ENCODE data around the gene MAST2. TPM values are rescaled to one million over a fixed set of nuclear protein-coding genes. Genes with fewer than 3 reads are reported as not detected.

The MAST2 gene
- total RNA-seq, 1 donor from 2014 or later, result 27.6 TPM

- no peaks in the 10 kb centered on the region for H3K4me1 Mint-ChIP-seq (ENCODE audit: unreplicated experiment)
- no peak overlapping the region for H3K27ac Mint-ChIP-seq (ENCODE audit: unreplicated experiment)
- H3K27me3 Mint-ChIP-seq (ENCODE audit: unreplicated experiment), result no peaks in the 10 kb centered on the region
- H3K36me3 Mint-ChIP-seq (ENCODE audit: low read depth, unreplicated experiment), result no peaks in the 10 kb centered on the region
- H3K9me3 Mint-ChIP-seq (ENCODE audit: unreplicated experiment), result no peaks in the 10 kb centered on the region
- no peak overlapping the region for H3K4me3 Mint-ChIP-seq (ENCODE audit: unreplicated experiment)
- TF ChIP-seq CTCF (IDR thresholded peaks at IDR 0.05; ENCODE audit: unreplicated experiment), result no peak
- DNase-seq (ENCODE audit: low spot score), result no peak
These were observed 34.0 kb upstream of the MAST2 start for GRCh38 chr1:45769261-45769932.

- Mint-ChIP-seq H3K4me3 (ENCODE audit: unreplicated experiment) (no peak overlapping the region), H3K9me3 (ENCODE audit: unreplicated experiment) (no peaks in the 10 kb centered on the region), H3K4me1 (ENCODE audit: unreplicated experiment) (no peaks in the 10 kb centered on the region), H3K27ac (ENCODE audit: unreplicated experiment) (no peak overlapping the region), H3K36me3 (ENCODE audit: low read depth, unreplicated experiment) (no peaks in the 10 kb centered on the region), H3K27me3 (ENCODE audit: unreplicated experiment) (no peaks in the 10 kb centered on the region)
- no peak for DNase-seq (ENCODE audit: low spot score)
- no peak for TF ChIP-seq CTCF (IDR thresholded peaks at IDR 0.05; ENCODE audit: unreplicated experiment)
These were observed 30.4 kb upstream of the MAST2 start for GRCh38 chr1:45772971-45773370.

- no peak for TF ChIP-seq CTCF (IDR thresholded peaks at IDR 0.05; ENCODE audit: unreplicated experiment)
- no peak overlapping the region for H3K27ac Mint-ChIP-seq (ENCODE audit: unreplicated experiment)
- DNase-seq (ENCODE audit: low spot score), result no peak
- no peaks in the 10 kb centered on the region for H3K9me3 Mint-ChIP-seq (ENCODE audit: unreplicated experiment)
- no peak overlapping the region for H3K4me3 Mint-ChIP-seq (ENCODE audit: unreplicated experiment)
- no peaks in the 10 kb centered on the region for H3K4me1 Mint-ChIP-seq (ENCODE audit: unreplicated experiment)
- no peaks in the 10 kb centered on the region for H3K36me3 Mint-ChIP-seq (ENCODE audit: low read depth, unreplicated experiment)
- H3K27me3 Mint-ChIP-seq (ENCODE audit: unreplicated experiment), result no peaks in the 10 kb centered on the region
These were observed 27.6 kb upstream of the MAST2 start for GRCh38 chr1:45775794-45776193.

- Mint-ChIP-seq H3K4me1 (ENCODE audit: unreplicated experiment) (no peaks in the 10 kb centered on the region), H3K4me3 (ENCODE audit: unreplicated experiment) (no peak overlapping the region), H3K36me3 (ENCODE audit: low read depth, unreplicated experiment) (no peaks in the 10 kb centered on the region), H3K27me3 (ENCODE audit: unreplicated experiment) (peaks cover 3% of the 10 kb centered on the region), H3K9me3 (ENCODE audit: unreplicated experiment) (no peaks in the 10 kb centered on the region), H3K27ac (ENCODE audit: unreplicated experiment) (no peak overlapping the region)
- DNase-seq (ENCODE audit: low spot score), result no peak
- TF ChIP-seq CTCF (IDR thresholded peaks at IDR 0.05; ENCODE audit: unreplicated experiment), result no peak
These were observed 17.8 kb upstream of the MAST2 start for GRCh38 chr1:45785583-45785982.

GRCh38 chr1:45787905-45788304 lies 15.5 kb upstream of the MAST2 start:
- no peak for DNase-seq (ENCODE audit: low spot score)
- H3K4me1 Mint-ChIP-seq (ENCODE audit: unreplicated experiment), result no peaks in the 10 kb centered on the region
- no peaks in the 10 kb centered on the region for H3K36me3 Mint-ChIP-seq (ENCODE audit: low read depth, unreplicated experiment)
- H3K9me3 Mint-ChIP-seq (ENCODE audit: unreplicated experiment), result no peaks in the 10 kb centered on the region
- TF ChIP-seq CTCF (IDR thresholded peaks at IDR 0.05; ENCODE audit: unreplicated experiment), result no peak
- no peak overlapping the region for H3K4me3 Mint-ChIP-seq (ENCODE audit: unreplicated experiment)
- H3K27me3 Mint-ChIP-seq (ENCODE audit: unreplicated experiment), result peaks cover 3% of the 10 kb centered on the region
- no peak overlapping the region for H3K27ac Mint-ChIP-seq (ENCODE audit: unreplicated experiment)
